ENCODE measurements around the gene ATAD5. TPM values are rescaled to one million over a fixed set of nuclear protein-coding genes. Genes with fewer than 3 reads are reported as not detected.

ATAD5 gene
- 1 to 10 TPM; 1.3 to 3.1 (median 1.6) TPM for total RNA-seq

- intact Hi-C loops (cut with DNase I; ENCODE audit: low total_unique reads) = no loop called here
- Histone ChIP-seq H3K27me3 (peaks cover 0 to 2% of the 10 kb centered on the region in 2 donors), H3K9me3 (no peaks in the 10 kb centered on the region), H3K4me1 (peaks cover 0 to 4% of the 10 kb centered on the region in 2 donors), H3K27ac (no peak within 1 kb of the TSS), H3K36me3 (no peaks in the 10 kb centered on the region), H3K4me3 (peak within 1 kb of the TSS; percentile 60 to 91 (median 74))
- TF ChIP-seq POLR2AphosphoS5 (IDR thresholded peaks at IDR 0.05) (peak; percentile 65 to 78 (median 71)), POLR2A (IDR thresholded peaks at IDR 0.05) (no peak)
- peak; percentile 81 to 86 for DNase-seq (ENCODE audit: low spot score in 2 of 2)
These were observed at the start of gene ATAD5 for GRCh38 chr17:30831663-30832437. Gene ATAD5, plus strand, starts transcription at chr17:30831966. Its CDS starts 382 bp downstream, at chr17:30832348.

- Histone ChIP-seq H3K27me3 (no peaks in the 10 kb centered on the region), H3K4me1 (no peaks in the 10 kb centered on the region), H3K9me3 (no peaks in the 10 kb centered on the region), H3K4me3 (no peak overlapping the region), H3K27ac (no peak overlapping the region), H3K36me3 (no peaks in the 10 kb centered on the region)
- no peak for DNase-seq (ENCODE audit: low spot score in 2 of 2)
- intact Hi-C loops (cut with DNase I; ENCODE audit: low total_unique reads) = no loop called here
- TF ChIP-seq POLR2AphosphoS5 (IDR thresholded peaks at IDR 0.05) = no peak
- no peak for TF ChIP-seq POLR2A (IDR thresholded peaks at IDR 0.05)
These were observed 49.6 kb upstream of the ATAD5 start for GRCh38 chr17:30782206-30782605.

- Histone ChIP-seq H3K27ac (no peak overlapping the region), H3K4me1 (no peaks in the 10 kb centered on the region), H3K36me3 (no peaks in the 10 kb centered on the region), H3K4me3 (no peak overlapping the region), H3K9me3 (no peaks in the 10 kb centered on the region), H3K27me3 (no peaks in the 10 kb centered on the region)
- no peak for DNase-seq (ENCODE audit: low spot score in 2 of 2)
- TF ChIP-seq CTCF (IDR thresholded peaks at IDR 0.05) = no peak
- no peak for TF ChIP-seq POLR2AphosphoS5 (IDR thresholded peaks at IDR 0.05)
- TF ChIP-seq POLR2A (IDR thresholded peaks at IDR 0.05) = no peak
- intact Hi-C loops (cut with DNase I; ENCODE audit: low total_unique reads) = no loop called here
These were observed 42.8 kb upstream of the ATAD5 start for GRCh38 chr17:30788918-30789317.

GRCh38 chr17:30790279-30790678 lies 41.5 kb upstream of the ATAD5 start:
- Histone ChIP-seq H3K4me1 (no peaks in the 10 kb centered on the region), H3K36me3 (no peaks in the 10 kb centered on the region), H3K4me3 (no peak overlapping the region), H3K9me3 (no peaks in the 10 kb centered on the region), H3K27ac (no peak overlapping the region), H3K27me3 (no peaks in the 10 kb centered on the region)
- intact Hi-C loops (cut with DNase I; ENCODE audit: low total_unique reads) = no loop called here
- TF ChIP-seq POLR2AphosphoS5 (IDR thresholded peaks at IDR 0.05) = no peak
- no peak for TF ChIP-seq POLR2A (IDR thresholded peaks at IDR 0.05)
- no peak for TF ChIP-seq CTCF (IDR thresholded peaks at IDR 0.05)
- no peak for DNase-seq (ENCODE audit: low spot score in 2 of 2)

- Histone ChIP-seq H3K9me3 (no peaks in the 10 kb centered on the region), H3K4me1 (no peaks in the 10 kb centered on the region), H3K4me3 (no peak overlapping the region), H3K27me3 (no peaks in the 10 kb centered on the region), H3K36me3 (no peaks in the 10 kb centered on the region), H3K27ac (no peak overlapping the region)
- intact Hi-C loops (cut with DNase I; ENCODE audit: low total_unique reads) = no loop called here
- TF ChIP-seq POLR2AphosphoS5 (IDR thresholded peaks at IDR 0.05) = no peak
- no peak for TF ChIP-seq POLR2A (IDR thresholded peaks at IDR 0.05)
- no peak for TF ChIP-seq CTCF (IDR thresholded peaks at IDR 0.05)
- no peak for DNase-seq (ENCODE audit: low spot score in 2 of 2)
These were observed 38.3 kb upstream of the ATAD5 start for GRCh38 chr17:30793282-30793977.

- no peaks in the 10 kb centered on the region for H3K4me1 ChIP-seq
- no peak overlapping the region for H3K4me3 ChIP-seq
- intact Hi-C loops (cut with DNase I; ENCODE audit: low total_unique reads) = no loop called here
- no peaks in the 10 kb centered on the region for H3K9me3 ChIP-seq
- TF ChIP-seq POLR2AphosphoS5 (IDR thresholded peaks at IDR 0.05) = no peak
- TF ChIP-seq POLR2A (IDR thresholded peaks at IDR 0.05) = no peak
- no peak for TF ChIP-seq CTCF (IDR thresholded peaks at IDR 0.05)
- no peaks in the 10 kb centered on the region for H3K36me3 ChIP-seq
- H3K27me3 ChIP-seq = no peaks in the 10 kb centered on the region
- H3K27ac ChIP-seq = no peak overlapping the region
- DNase-seq (ENCODE audit: low spot score in 2 of 2) = no peak
These were observed 37.4 kb upstream of the ATAD5 start for GRCh38 chr17:30794372-30794771.

Measured in breast epithelium (tissue), 4 donors.